ENCODE measurements around the gene HRH2.

GRCh38 chr5:175616083-175616482 is 41.8 kb upstream of the HRH2 start:
- TF ChIP-seq CTCF (conservative IDR thresholded peaks at IDR 0.05) (no peak), EZH2 (IDR thresholded peaks at IDR 0.05; ENCODE audit: low read depth) (no peak)

Data from PC-9 (cell line).